ENCODE results near the gene MGME1. TPM values are rescaled to one million over a fixed set of nuclear protein-coding genes. Genes with fewer than 3 reads are reported as not detected.

The MGME1 gene
- total RNA-seq, 4 donors from 2014 or later: 21.9 to 36.3 (median 33.5) TPM

- TF ChIP-seq POLR2A (IDR thresholded peaks at IDR 0.05): no peak
- no peak for TF ChIP-seq CTCF (IDR thresholded peaks at IDR 0.05)
- intact Hi-C loops (cut with DNase I; ENCODE audit: low total_unique reads): no loop called here
- DNase-seq (ENCODE audit: low spot score in 2 of 2): peak in 1 of 2 donors; percentile 15
- WGBS, 2 donors: 95 to 97% methylated on average over 5 of the region's 5 CpGs
- no peak overlapping the region for H3K4me3 ChIP-seq (ENCODE audit: low read depth, poor library complexity, severe bottlenecking)
Observed at GRCh38 chr20:17998446-17998845, 29.6 kb downstream of the MGME1 start.

GRCh38 chr20:17999566-17999965 lies 30.7 kb downstream of the MGME1 start:
- 81 to 91% methylated on average over 4 of the region's 4 CpGs for WGBS, 2 donors
- intact Hi-C loops (cut with DNase I; ENCODE audit: low total_unique reads): no loop called here
- DNase-seq (ENCODE audit: low spot score in 2 of 2): peak in 1 of 2 donors; percentile 18
- TF ChIP-seq POLR2A (IDR thresholded peaks at IDR 0.05) (no peak), CTCF (IDR thresholded peaks at IDR 0.05) (no peak)
- no peak overlapping the region for H3K4me3 ChIP-seq (ENCODE audit: low read depth, poor library complexity, severe bottlenecking)

GRCh38 chr20:18001131-18001921 lies 32.5 kb downstream of the MGME1 start:
- H3K4me3 ChIP-seq (ENCODE audit: low read depth, poor library complexity, severe bottlenecking): no peak overlapping the region
- peak; percentile 80 to 92 for DNase-seq (ENCODE audit: low spot score in 2 of 2)
- intact Hi-C loops (cut with DNase I; ENCODE audit: low total_unique reads): loop anchor here (10.0 kb wide), 1 partner anchor 317 kb away; the partner anchor contains the start of gene RRBP1
- no peak for TF ChIP-seq CTCF (IDR thresholded peaks at IDR 0.05)
- no peak for TF ChIP-seq POLR2A (IDR thresholded peaks at IDR 0.05)
- 40 to 47% methylated on average over 10 of the region's 10 CpGs for WGBS, 2 donors

- 59 to 69% methylated on average over 5 of the region's 5 CpGs for WGBS, 2 donors
- intact Hi-C loops (cut with DNase I; ENCODE audit: low total_unique reads): loop anchor here (10.0 kb wide), 1 partner anchor 319 kb away; the partner anchor contains the start of gene RRBP1
- H3K4me3 ChIP-seq (ENCODE audit: low read depth, poor library complexity, severe bottlenecking): no peak overlapping the region
- peak in 1 of 2 donors; percentile 64 for DNase-seq (ENCODE audit: low spot score in 2 of 2)
- TF ChIP-seq POLR2A (IDR thresholded peaks at IDR 0.05): no peak
Observed at GRCh38 chr20:18003897-18004296, 35.1 kb downstream of the MGME1 start.

GRCh38 chr20:18004384-18005031 lies 35.7 kb downstream of the MGME1 start:
- intact Hi-C loops (cut with DNase I; ENCODE audit: low total_unique reads): loop anchor here (10.0 kb wide), 1 partner anchor 320 kb away; the partner anchor contains the start of gene RRBP1
- no peak for TF ChIP-seq CTCF (IDR thresholded peaks at IDR 0.05)
- no peak for TF ChIP-seq POLR2A (IDR thresholded peaks at IDR 0.05)
- WGBS, 2 donors: 66 to 74% methylated on average over 8 of the region's 8 CpGs
- peak in 1 of 2 donors; percentile 68 for DNase-seq (ENCODE audit: low spot score in 2 of 2)
- no peak overlapping the region for H3K4me3 ChIP-seq (ENCODE audit: low read depth, poor library complexity, severe bottlenecking)
